ENCODE results near the gene ZSCAN5B. TPM values are rescaled to one million over a fixed set of nuclear protein-coding genes. Genes with fewer than 3 reads are reported as not detected.
"Not testable (repeated sequence)": the region's sequence is repeated elsewhere in the genome, so short reads cannot be mapped to it uniquely, and the experiment has no call there.

The ZSCAN5B gene, protein sequence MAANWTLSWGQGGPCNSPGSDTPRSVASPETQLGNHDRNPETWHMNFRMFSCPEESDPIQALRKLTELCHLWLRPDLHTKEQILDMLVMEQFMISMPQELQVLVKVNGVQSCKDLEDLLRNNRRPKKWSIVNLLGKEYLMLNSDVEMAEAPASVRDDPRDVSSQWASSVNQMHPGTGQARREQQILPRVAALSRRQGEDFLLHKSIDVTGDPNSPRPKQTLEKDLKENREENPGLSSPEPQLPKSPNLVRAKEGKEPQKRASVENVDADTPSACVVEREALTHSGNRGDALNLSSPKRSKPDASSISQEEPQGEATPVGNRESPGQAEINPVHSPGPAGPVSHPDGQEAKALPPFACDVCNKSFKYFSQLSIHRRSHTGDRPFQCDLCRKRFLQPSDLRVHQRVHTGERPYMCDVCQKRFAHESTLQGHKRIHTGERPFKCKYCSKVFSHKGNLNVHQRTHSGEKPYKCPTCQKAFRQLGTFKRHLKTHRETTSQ
- not detected for total RNA-seq (2021; ENCODE audit: unreplicated experiment)
- not detected for polyA plus RNA-seq (2012; ENCODE audit: insufficient read length)
- Bru-seq, nascent RNA: not detected
- BruChase-seq, experiment 1, labeled RNA remaining after a 2-hour chase: not detected
- BruChase-seq, experiment 2, labeled RNA remaining after a 6-hour chase: percentile 6 among the genes with signal in this experiment
- long read RNA-seq: 0 reads

DNA sequence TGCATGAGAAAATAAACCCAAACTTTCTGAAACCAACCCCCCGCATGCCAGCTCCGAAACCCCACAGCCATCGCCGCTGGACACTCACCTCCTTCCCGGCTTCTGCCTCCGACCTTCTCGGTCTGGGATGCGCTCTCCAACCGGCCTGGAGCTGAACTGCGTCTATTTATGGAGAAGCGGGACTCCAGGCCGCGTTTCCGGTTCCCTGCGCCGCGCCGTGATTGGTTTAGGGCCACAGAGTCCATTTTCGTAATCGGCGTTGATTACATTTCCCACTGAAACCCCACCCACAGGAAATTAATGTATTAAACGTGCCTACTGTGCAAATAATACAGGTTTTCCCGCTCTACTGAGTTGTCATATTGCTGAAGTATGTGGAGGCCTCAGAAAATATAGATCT lies at the start of gene ZSCAN5B:
Gene ZSCAN5B, minus strand, starts transcription at position 138 of the 400 bp plus-strand sequence. CDS start 4,731 bp downstream, outside the sequence.
- H3K27ac ChIP-seq (ENCODE audit: low read length); H3K4me3 ChIP-seq (ENCODE audit: low read depth in 2 of 2, low read length in 2 of 2); H3K36me3 ChIP-seq (ENCODE audit: control insufficient read depth, insufficient read depth, low read length); intact Hi-C loops (cut with micrococcal nuclease; ENCODE audit: unreplicated experiment); H3K4me1 ChIP-seq (ENCODE audit: control insufficient read depth, insufficient read depth, low read length); CTCF ChIA-PET; POLR2A ChIA-PET; H3K27me3 ChIP-seq (ENCODE audit: control insufficient read depth, insufficient read depth, low read length); in situ Hi-C loops (cut with HindIII; ENCODE audit: low pct_unique_long_range_greater_than_20kb, low sequenced_read_pairs); ATAC-seq; BruUV-seq (replicated peaks); H3K9me3 ChIP-seq (ENCODE audit: control insufficient read depth, insufficient read depth, low read depth, low read length); DNase-seq (ENCODE audit: low read depth, low spot score): not testable (repeated sequence)

- BruUV-seq (replicated peaks); H3K36me3 ChIP-seq (ENCODE audit: control insufficient read depth, insufficient read depth, low read length); intact Hi-C loops (cut with micrococcal nuclease; ENCODE audit: unreplicated experiment); H3K4me3 ChIP-seq (ENCODE audit: low read depth in 2 of 2, low read length in 2 of 2); H3K4me1 ChIP-seq (ENCODE audit: control insufficient read depth, insufficient read depth, low read length); CTCF ChIA-PET; H3K27ac ChIP-seq (ENCODE audit: low read length); POLR2A ChIA-PET; H3K9me3 ChIP-seq (ENCODE audit: control insufficient read depth, insufficient read depth, low read depth, low read length); DNase-seq (ENCODE audit: low read depth, low spot score); H3K27me3 ChIP-seq (ENCODE audit: control insufficient read depth, insufficient read depth, low read length); ATAC-seq: not testable (repeated sequence)
- in situ Hi-C loops (cut with HindIII; ENCODE audit: low pct_unique_long_range_greater_than_20kb, low sequenced_read_pairs): loop anchor here (5.0 kb wide), 1 partner anchor 38 kb away; no protein-coding TSS in a partner anchor
- TF ChIP-seq, protein P1, sequence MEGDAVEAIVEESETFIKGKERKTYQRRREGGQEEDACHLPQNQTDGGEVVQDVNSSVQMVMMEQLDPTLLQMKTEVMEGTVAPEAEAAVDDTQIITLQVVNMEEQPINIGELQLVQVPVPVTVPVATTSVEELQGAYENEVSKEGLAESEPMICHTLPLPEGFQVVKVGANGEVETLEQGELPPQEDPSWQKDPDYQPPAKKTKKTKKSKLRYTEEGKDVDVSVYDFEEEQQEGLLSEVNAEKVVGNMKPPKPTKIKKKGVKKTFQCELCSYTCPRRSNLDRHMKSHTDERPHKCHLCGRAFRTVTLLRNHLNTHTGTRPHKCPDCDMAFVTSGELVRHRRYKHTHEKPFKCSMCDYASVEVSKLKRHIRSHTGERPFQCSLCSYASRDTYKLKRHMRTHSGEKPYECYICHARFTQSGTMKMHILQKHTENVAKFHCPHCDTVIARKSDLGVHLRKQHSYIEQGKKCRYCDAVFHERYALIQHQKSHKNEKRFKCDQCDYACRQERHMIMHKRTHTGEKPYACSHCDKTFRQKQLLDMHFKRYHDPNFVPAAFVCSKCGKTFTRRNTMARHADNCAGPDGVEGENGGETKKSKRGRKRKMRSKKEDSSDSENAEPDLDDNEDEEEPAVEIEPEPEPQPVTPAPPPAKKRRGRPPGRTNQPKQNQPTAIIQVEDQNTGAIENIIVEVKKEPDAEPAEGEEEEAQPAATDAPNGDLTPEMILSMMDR (IDR thresholded peaks at IDR 0.05): peak; percentile 44; the same call in 1 of the 2 replicates
Observed at GRCh38 chr19:56245764-56246163, 48.2 kb upstream of the ZSCAN5B start.

DNA sequence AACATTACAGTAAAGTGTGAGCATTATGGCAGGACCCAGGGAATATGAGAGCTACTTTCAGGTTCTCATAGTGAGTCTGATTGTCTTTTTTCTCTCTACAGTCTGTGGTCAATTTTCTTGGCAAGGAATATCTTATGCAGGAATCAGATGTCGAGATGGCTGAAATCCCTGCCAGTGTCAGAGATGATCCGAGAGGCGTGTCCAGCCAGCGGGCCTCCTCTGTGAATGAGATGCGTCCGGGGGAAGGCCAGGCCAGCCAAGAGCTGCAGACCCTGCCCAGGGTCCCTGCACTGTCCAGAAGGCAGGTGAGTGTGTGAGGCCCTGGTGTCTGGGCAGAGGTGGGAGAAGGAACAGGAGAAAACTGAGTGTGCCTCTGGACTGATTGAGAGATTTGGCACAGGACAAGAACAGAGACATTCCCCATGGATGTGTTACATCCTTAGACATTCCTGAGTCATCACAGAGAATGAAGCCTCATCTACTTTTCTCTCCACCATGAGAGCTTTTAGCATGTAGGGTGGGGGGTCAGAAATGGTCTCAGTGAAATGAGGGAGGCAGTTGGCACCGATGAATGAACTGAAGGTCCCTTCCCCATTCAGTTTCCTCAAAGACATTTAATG lies 47.6 kb upstream of the ZSCAN5B start:
- TF ChIP-seq TCF7L2 (IDR thresholded peaks at IDR 0.05; ENCODE audit: low read depth, low read length) (no peak), REST (IDR thresholded peaks at IDR 0.05; ENCODE audit: insufficient read depth in 1 of 2, low read depth in 2 of 2, low read length in 1 of 2) (no peak), POLR2AphosphoS5 (IDR thresholded peaks at IDR 0.05; ENCODE audit: low read depth, low read length) (no peak), SIN3A (IDR thresholded peaks at IDR 0.05; ENCODE audit: borderline replicate concordance, insufficient read depth, low read depth, low read length) (no peak)
- TF ChIP-seq, protein P1 (IDR thresholded peaks at IDR 0.05): no peak
- no peaks in the 10 kb centered on the region for H3K9me3 ChIP-seq (ENCODE audit: control insufficient read depth, insufficient read depth, low read depth, low read length)
- intact Hi-C loops (cut with micrococcal nuclease; ENCODE audit: unreplicated experiment): no loop called here
- POLR2A ChIA-PET: no interaction called here
- BruUV-seq (replicated peaks): no TSS peak
- ATAC-seq (no peak; the same call in 1 of the 2 replicates), DNase-seq (ENCODE audit: low read depth, low spot score) (no peak)
- H3K36me3 ChIP-seq (ENCODE audit: control insufficient read depth, insufficient read depth, low read length): no peaks in the 10 kb centered on the region
- no peak overlapping the region for H3K27ac ChIP-seq (ENCODE audit: low read length)
- H3K4me1 ChIP-seq (ENCODE audit: control insufficient read depth, insufficient read depth, low read length): no peaks in the 10 kb centered on the region
- no peaks in the 10 kb centered on the region for H3K27me3 ChIP-seq (ENCODE audit: control insufficient read depth, insufficient read depth, low read length)
- in situ Hi-C loops (cut with HindIII; ENCODE audit: low pct_unique_long_range_greater_than_20kb, low sequenced_read_pairs): loop anchor here (5.0 kb wide), 1 partner anchor 38 kb away; no protein-coding TSS in a partner anchor
- no peak overlapping the region for H3K4me3 ChIP-seq (ENCODE audit: low read depth in 2 of 2, low read length in 2 of 2)
- CTCF ChIA-PET: no interaction called here
